NOMO-1 treated with DMSO at 0.1 percent for 48 hours (cell line): ENCODE data around the gene COBL.
"Not testable (repeated sequence)": the region's sequence is repeated elsewhere in the genome, so short reads cannot be mapped to it uniquely, and the experiment has no call there.

Experiments
- DNase-seq: peaks from one replicate; lab custom pipeline; 2025; ENCODE audit not compliant: unreplicated experiment; lab: John Stamatoyannopoulos, UW

The COBL gene

GRCh38 chr7:51012569-51013217 is 303.9 kb downstream of the COBL start:
- no peak for DNase-seq

GRCh38 chr7:51011710-51012350 is 304.8 kb downstream of the COBL start:
- no peak for DNase-seq

- no peak for DNase-seq
These were observed 306.1 kb downstream of the COBL start for GRCh38 chr7:51010534-51010933.

- no peak for DNase-seq
These were observed 306.7 kb downstream of the COBL start for GRCh38 chr7:51009716-51010496.

GRCh38 chr7:51007551-51008505 is 308.8 kb downstream of the COBL start:
- no peak for DNase-seq

GRCh38 chr7:51006483-51007235 is 309.9 kb downstream of the COBL start:
- no peak for DNase-seq

GRCh38 chr7:51005074-51005473 is 311.5 kb downstream of the COBL start:
- DNase-seq: no peak

- no peak for DNase-seq
These were observed 315.7 kb downstream of the COBL start for GRCh38 chr7:51000956-51001355.

GRCh38 chr7:50994753-50995319 is 321.8 kb downstream of the COBL start:
- DNase-seq: no peak

GRCh38 chr7:50990214-50990613 is 326.4 kb downstream of the COBL start:
- not testable (repeated sequence) for DNase-seq

- DNase-seq: no peak
These were observed 327.6 kb downstream of the COBL start for GRCh38 chr7:50988988-50989387.

- DNase-seq: no peak
These were observed 328.1 kb downstream of the COBL start for GRCh38 chr7:50988465-50988864.

GRCh38 chr7:50985096-50985495 is 331.5 kb downstream of the COBL start:
- no peak for DNase-seq

GRCh38 chr7:50983850-50984249 is 332.8 kb downstream of the COBL start:
- DNase-seq: no peak

GRCh38 chr7:50982626-50983025 is 334.0 kb downstream of the COBL start:
- no peak for DNase-seq

GRCh38 chr7:50981743-50982142 is 334.9 kb downstream of the COBL start:
- DNase-seq: no peak

GRCh38 chr7:50980411-50980810 is 336.2 kb downstream of the COBL start:
- DNase-seq: no peak

- DNase-seq: no peak
These were observed 337.9 kb downstream of the COBL start for GRCh38 chr7:50978633-50979215.

- DNase-seq: no peak
These were observed 339.2 kb downstream of the COBL start for GRCh38 chr7:50977421-50977820.

GRCh38 chr7:50976064-50976463 is 340.5 kb downstream of the COBL start:
- no peak for DNase-seq
